Activated B cell treated with CpG ODN at 0.5 μM for 24 hours (primary cell): ENCODE data around the gene PXMP2. TPM values are rescaled to one million over a fixed set of nuclear protein-coding genes. Genes with fewer than 3 reads are reported as not detected.
A peak's percentile ranks its signal among the peaks of the same experiment; 100 is the strongest.

Experiments used
- ATAC-seq: fragments of 200-7000 bp; cut with Tn5 transposase; one replicate; pipeline ENCODE4 v1.10.0; 2021; ENCODE audit warnings: low read depth, mild to moderate bottlenecking, moderate library complexity
- CTCF ChIA-PET: fragments of 350-600 bp; sonication (Branson Sonifier 250); formaldehyde crosslinking; loops from one replicate; lab custom pipeline; 2021; ENCODE audit warnings: antibody characterized with exemption; lab: Charles Lee
- POLR2A ChIA-PET: fragments of 350-600 bp; sonication (Branson Sonifier 250); formaldehyde crosslinking; loops from one replicate; lab custom pipeline; 2021; ENCODE audit warnings: antibody characterized with exemption; lab: Charles Lee
- DNase-seq: peaks from one replicate; pipeline ENCODE4 v3.0.0; 2022
- H3K27ac Mint-ChIP-seq: one replicate; pipeline ENCODE4 v1.8.0; 2020; ENCODE audit warnings: mixed read lengths
- H3K27me3 Mint-ChIP-seq: one replicate; pipeline ENCODE4 v1.8.0; 2021; ENCODE audit warnings: mixed read lengths
- H3K36me3 Mint-ChIP-seq: one replicate; pipeline ENCODE4 v1.8.0; 2021; ENCODE audit warnings: low read depth, mixed read lengths
- H3K4me1 Mint-ChIP-seq: one replicate; pipeline ENCODE4 v1.8.0; 2021; ENCODE audit warnings: mixed read lengths
- H3K4me3 Mint-ChIP-seq: one replicate; pipeline ENCODE4 v1.8.0; 2020; ENCODE audit warnings: mild to moderate bottlenecking, mixed read lengths
- H3K9me3 Mint-ChIP-seq: one replicate; pipeline ENCODE4 v1.8.0; 2020; ENCODE audit warnings: mixed read lengths
- CTCF ChIP-seq: fragments of 200-600 bp; IDR thresholded peaks from one replicate; pipeline ENCODE4 v1.8.0; 2022; ENCODE audit warnings: antibody characterized with exemption, mild to moderate bottlenecking
- intact Hi-C: fragments of 100-400 bp; cut with micrococcal nuclease; formaldehyde crosslinking; loops from one replicate; pipeline ENCODE4 v1.15.1; 2024
- total RNA-seq: library from RNA; stranded (reverse); gene quantifications from 2 replicates; pipeline ENCODE4 v1.2.3, GENCODE V29; 2022

Gene PXMP2
- total RNA-seq, 1 donor from 2014 or later = 7.7 TPM

GRCh38 chr12:132726386-132726785 is 39.0 kb downstream of the PXMP2 start:
- TF ChIP-seq CTCF = no peak
- Mint-ChIP-seq H3K4me3 (no peak overlapping the region), H3K27me3 (no peaks in the 10 kb centered on the region), H3K27ac (no peak overlapping the region), H3K4me1 (no peaks in the 10 kb centered on the region), H3K9me3 (no peaks in the 10 kb centered on the region), H3K36me3 (peaks cover 90% of the 10 kb centered on the region)
- POLR2A ChIA-PET = no interaction called here
- CTCF ChIA-PET = no interaction called here
- intact Hi-C loops = no loop called here
- ATAC-seq (no peak), DNase-seq (no peak)

GRCh38 chr12:132727091-132727794 is 39.9 kb downstream of the PXMP2 start:
- no peak for TF ChIP-seq CTCF
- Mint-ChIP-seq H3K4me3 (no peak overlapping the region), H3K9me3 (no peaks in the 10 kb centered on the region), H3K27ac (no peak overlapping the region), H3K27me3 (no peaks in the 10 kb centered on the region), H3K4me1 (no peaks in the 10 kb centered on the region), H3K36me3 (peaks cover 91% of the 10 kb centered on the region)
- DNase-seq = no peak
- POLR2A ChIA-PET = no interaction called here
- CTCF ChIA-PET = no interaction called here
- ATAC-seq = no peak
- intact Hi-C loops = no loop called here

GRCh38 chr12:132728502-132728901 is 41.1 kb downstream of the PXMP2 start:
- H3K4me1 Mint-ChIP-seq = no peaks in the 10 kb centered on the region
- ATAC-seq (no peak), DNase-seq (no peak)
- no peaks in the 10 kb centered on the region for H3K9me3 Mint-ChIP-seq
- no peaks in the 10 kb centered on the region for H3K27me3 Mint-ChIP-seq
- no peak overlapping the region for H3K27ac Mint-ChIP-seq
- ChIA-PET CTCF (no interaction called here), POLR2A (no interaction called here)
- no peak overlapping the region for H3K4me3 Mint-ChIP-seq
- intact Hi-C loops = no loop called here
- no peak for TF ChIP-seq CTCF
- H3K36me3 Mint-ChIP-seq = peaks cover 92% of the 10 kb centered on the region

- intact Hi-C loops = no loop called here
- POLR2A ChIA-PET = no interaction called here
- CTCF ChIA-PET = no interaction called here
Measured at GRCh38 chr12:132729541-132730320, 42.3 kb downstream of the PXMP2 start.

More at GRCh38 chr12:132729541-132730320, 42.3 kb downstream of the PXMP2 start:
- no peak for ATAC-seq
- no peak for TF ChIP-seq CTCF
- peak overlapping the region; percentile 59 for H3K27ac Mint-ChIP-seq
- no peaks in the 10 kb centered on the region for H3K4me1 Mint-ChIP-seq
- H3K9me3 Mint-ChIP-seq = no peaks in the 10 kb centered on the region
- no peaks in the 10 kb centered on the region for H3K27me3 Mint-ChIP-seq
- no peak overlapping the region for H3K4me3 Mint-ChIP-seq
- H3K36me3 Mint-ChIP-seq = peaks cover 93% of the 10 kb centered on the region
- no peak for DNase-seq
